CD4-positive, alpha-beta memory T cell (primary cell): ENCODE results near the gene TRERF1. TPM values are rescaled to one million over a fixed set of nuclear protein-coding genes. Genes with fewer than 3 reads are reported as not detected.

Experiments
- CTCF ChIA-PET: fragments of 350-600 bp; sonication (Branson Sonifier 250); formaldehyde crosslinking; loops from one replicate; lab custom pipeline; 2021; ENCODE audit warnings: inconsistent platforms; ENCODE audit not compliant: partially characterized antibody; lab: Charles Lee
- POLR2A ChIA-PET: fragments of 350-600 bp; sonication (Branson Sonifier 250); formaldehyde crosslinking; loops from one replicate; lab custom pipeline; 2021; ENCODE audit not compliant: partially characterized antibody; lab: Charles Lee
- DNase-seq, 5 donors: peaks; one replicate each; pipeline versions ENCODE4 v3.0.0 to v3.0.0-alpha.2; 2020 to 2022; ENCODE audit warnings: mixed read lengths in 1 of 5
- H3K27ac ChIP-seq: one replicate; pipeline ENCODE4 v1.7.0; 2013; ENCODE audit warnings: low read depth, low read length
- H3K27me3 ChIP-seq: 2 replicates; pipeline ENCODE4 v1.7.0; 2013; ENCODE audit warnings: mild to moderate bottlenecking, low read length, moderate library complexity; ENCODE audit not compliant: insufficient read depth
- H3K36me3 ChIP-seq: 2 replicates; pipeline ENCODE4 v1.7.0; 2013; ENCODE audit warnings: mild to moderate bottlenecking, low read length, moderate library complexity; ENCODE audit not compliant: insufficient read depth
- H3K4me1 ChIP-seq: 2 replicates; pipeline ENCODE4 v1.7.0; 2013; ENCODE audit warnings: mild to moderate bottlenecking, low read length, moderate library complexity; ENCODE audit not compliant: insufficient read depth
- H3K4me3 ChIP-seq, 2 donors: one replicate each; pipeline ENCODE4 v1.7.0; 2013; ENCODE audit warnings: low read length in 2 of 2, mild to moderate bottlenecking in 1 of 2
- H3K9me3 ChIP-seq, 2 donors: one replicate each; pipeline ENCODE4 v1.7.0; 2013; ENCODE audit warnings: low read length in 2 of 2, control low read depth in 1 of 2; ENCODE audit not compliant: control insufficient read depth in 1 of 2
- H3K27ac Mint-ChIP-seq, 7 donors: one replicate each; pipeline ENCODE4 v1.8.0; 2020 to 2021; ENCODE audit warnings: mixed read lengths in 7 of 7, mild to moderate bottlenecking in 6 of 7, inconsistent platforms in 3 of 7, moderate library complexity in 3 of 7
- H3K27me3 Mint-ChIP-seq, 2 donors: one replicate each; pipeline ENCODE4 v1.8.0; 2020 to 2021; ENCODE audit warnings: mixed read lengths in 2 of 2
- H3K36me3 Mint-ChIP-seq, 2 donors: one replicate each; pipeline ENCODE4 v1.8.0; 2020 to 2021; ENCODE audit warnings: mixed read lengths in 2 of 2, inconsistent platforms in 1 of 2, mild to moderate bottlenecking in 1 of 2
- H3K4me1 Mint-ChIP-seq, 4 donors: one replicate each; pipeline ENCODE4 v1.8.0; 2020 to 2021; ENCODE audit warnings: mixed read lengths in 4 of 4, mild to moderate bottlenecking in 1 of 4
- H3K4me3 Mint-ChIP-seq, 8 donors: one replicate each; pipeline ENCODE4 v1.8.0; 2020 to 2021; ENCODE audit warnings: mixed read lengths in 8 of 8, mild to moderate bottlenecking in 7 of 8, moderate library complexity in 6 of 8, inconsistent platforms in 3 of 8
- H3K9me3 Mint-ChIP-seq, 8 donors: one replicate each; pipeline ENCODE4 v1.8.0; 2020 to 2021; ENCODE audit warnings: mixed read lengths in 8 of 8, mild to moderate bottlenecking in 5 of 8, inconsistent platforms in 3 of 8, moderate library complexity in 1 of 8
- intact Hi-C: fragments of 100-400 bp; cut with micrococcal nuclease; formaldehyde crosslinking; loops from one replicate; pipeline ENCODE4 v1.15.1; 2023
- polyA plus RNA-seq, 2 donors: library from polyadenylated mRNA; unstranded; fragments of 300-500 nt; fragmentation: Illumina TruSeq; gene quantifications; one replicate each; pipeline ENCODE4 v1.2.3, GENCODE V29; 2021
- total RNA-seq, 2 experiments: library from RNA; stranded (reverse); gene quantifications; one replicate each; pipeline ENCODE4 v1.2.3, GENCODE V29; 2021

Gene TRERF1, protein sequence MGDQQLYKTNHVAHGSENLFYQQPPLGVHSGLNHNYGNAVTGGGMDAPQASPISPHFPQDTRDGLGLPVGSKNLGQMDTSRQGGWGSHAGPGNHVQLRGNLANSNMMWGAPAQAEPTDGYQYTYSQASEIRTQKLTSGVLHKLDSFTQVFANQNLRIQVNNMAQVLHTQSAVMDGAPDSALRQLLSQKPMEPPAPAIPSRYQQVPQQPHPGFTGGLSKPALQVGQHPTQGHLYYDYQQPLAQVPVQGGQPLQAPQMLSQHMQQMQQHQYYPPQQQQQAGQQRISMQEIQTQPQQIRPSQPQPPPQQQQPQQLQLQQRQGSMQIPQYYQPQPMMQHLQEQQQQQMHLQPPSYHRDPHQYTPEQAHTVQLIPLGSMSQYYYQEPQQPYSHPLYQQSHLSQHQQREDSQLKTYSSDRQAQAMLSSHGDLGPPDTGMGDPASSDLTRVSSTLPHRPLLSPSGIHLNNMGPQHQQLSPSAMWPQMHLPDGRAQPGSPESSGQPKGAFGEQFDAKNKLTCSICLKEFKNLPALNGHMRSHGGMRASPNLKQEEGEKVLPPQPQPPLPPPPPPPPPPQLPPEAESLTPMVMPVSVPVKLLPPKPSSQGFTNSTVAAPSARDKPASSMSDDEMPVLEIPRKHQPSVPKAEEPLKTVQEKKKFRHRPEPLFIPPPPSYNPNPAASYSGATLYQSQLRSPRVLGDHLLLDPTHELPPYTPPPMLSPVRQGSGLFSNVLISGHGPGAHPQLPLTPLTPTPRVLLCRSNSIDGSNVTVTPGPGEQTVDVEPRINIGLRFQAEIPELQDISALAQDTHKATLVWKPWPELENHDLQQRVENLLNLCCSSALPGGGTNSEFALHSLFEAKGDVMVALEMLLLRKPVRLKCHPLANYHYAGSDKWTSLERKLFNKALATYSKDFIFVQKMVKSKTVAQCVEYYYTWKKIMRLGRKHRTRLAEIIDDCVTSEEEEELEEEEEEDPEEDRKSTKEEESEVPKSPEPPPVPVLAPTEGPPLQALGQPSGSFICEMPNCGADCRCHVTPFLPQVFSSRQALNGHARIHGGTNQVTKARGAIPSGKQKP (N-terminal part only)
- total RNA-seq, result 10 to 100 TPM; 25.9 to 28.3 TPM
- 1 to 10 TPM; 1.1 to 8.8 TPM for polyA plus RNA-seq

DNA sequence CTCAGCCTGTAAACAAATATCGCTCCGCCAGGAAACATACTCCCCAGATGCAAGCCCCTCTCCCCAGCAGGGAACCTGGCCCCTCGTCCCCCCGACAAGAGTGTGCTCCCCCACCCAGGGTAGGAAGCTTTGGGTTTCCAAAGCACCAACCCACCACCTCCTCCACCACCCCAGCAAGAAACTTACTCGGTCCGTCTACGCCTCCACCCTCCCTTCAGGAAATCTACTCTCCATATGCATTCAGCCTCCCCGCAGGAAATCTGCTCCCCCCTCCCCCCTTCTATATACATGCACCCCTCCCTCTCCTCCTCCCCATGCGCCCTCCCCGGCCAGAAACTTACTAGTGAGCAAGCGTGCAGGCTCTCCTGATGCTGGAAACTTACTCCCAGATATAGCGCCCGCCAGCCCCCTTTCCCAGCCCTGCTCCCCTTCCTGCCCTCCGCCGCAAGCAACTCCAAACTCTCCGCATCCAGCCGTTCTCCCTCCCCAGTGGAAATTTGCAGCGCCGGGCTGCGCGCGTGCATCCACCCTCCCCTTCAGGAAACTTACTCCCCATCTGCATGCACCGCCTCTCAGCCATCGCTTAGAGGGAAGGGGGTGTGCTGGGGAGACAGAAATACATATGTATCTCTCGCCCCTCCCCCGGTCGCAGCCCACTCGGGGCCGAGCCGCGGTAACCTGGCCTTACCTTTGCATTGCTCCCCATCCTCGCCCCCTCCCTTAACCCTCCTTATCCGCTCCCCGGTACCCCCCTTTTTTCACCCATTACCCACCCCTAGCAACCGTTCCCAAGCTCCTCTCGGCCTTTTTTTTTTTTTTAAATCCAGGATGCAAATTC is at the start of gene TRERF1:
Gene TRERF1, minus strand, starts transcription at position 594 of the 838 bp plus-strand sequence. CDS start 182,336 bp downstream, outside the sequence.
- Histone ChIP-seq H3K9me3 (no peaks in the 10 kb centered on the region), H3K27ac (peak within 1 kb of the TSS; percentile 43), H3K27me3 (no peaks in the 10 kb centered on the region), H3K4me1 (peaks cover 44% of the 10 kb centered on the region), H3K36me3 (no peaks in the 10 kb centered on the region), H3K4me3 (peak within 1 kb of the TSS; percentile 72 to 96)
- H3K4me3 Mint-ChIP-seq, result peak within 1 kb of the TSS; percentile 93 to 100 (median 98)
- ChIA-PET CTCF (interaction anchor here (0.9 to 4.0 kb wide), 15 partner anchors 9 to 142 kb away, joined by 3 to 17 read pairs (median 4); no protein-coding TSS in a partner anchor), POLR2A (interaction anchor here (0.5 to 11.1 kb wide), 30 partner anchors 9 to 514 kb away, joined by 3 to 238 read pairs (median 6); partner anchors contain the start of genes CNPY3, TAF8 and UBR2)
- no peaks in the 10 kb centered on the region for H3K9me3 Mint-ChIP-seq
- DNase-seq, result peak; percentile 59 to 79 (median 65)
- H3K4me1 Mint-ChIP-seq, result peaks cover 37 to 69% (median 43%) of the 10 kb centered on the region in 4 donors
- intact Hi-C loops, result loop anchor here (1.0 to 5.0 kb wide), 9 partner anchors 8 to 234 kb away; partner anchors contain the start of gene MRPS10
- H3K27ac Mint-ChIP-seq, result peak within 1 kb of the TSS; percentile 86 to 96 (median 93)
- no peaks in the 10 kb centered on the region for H3K27me3 Mint-ChIP-seq
- H3K36me3 Mint-ChIP-seq, result peaks cover 10 to 25% of the 10 kb centered on the region in 2 donors

DNA sequence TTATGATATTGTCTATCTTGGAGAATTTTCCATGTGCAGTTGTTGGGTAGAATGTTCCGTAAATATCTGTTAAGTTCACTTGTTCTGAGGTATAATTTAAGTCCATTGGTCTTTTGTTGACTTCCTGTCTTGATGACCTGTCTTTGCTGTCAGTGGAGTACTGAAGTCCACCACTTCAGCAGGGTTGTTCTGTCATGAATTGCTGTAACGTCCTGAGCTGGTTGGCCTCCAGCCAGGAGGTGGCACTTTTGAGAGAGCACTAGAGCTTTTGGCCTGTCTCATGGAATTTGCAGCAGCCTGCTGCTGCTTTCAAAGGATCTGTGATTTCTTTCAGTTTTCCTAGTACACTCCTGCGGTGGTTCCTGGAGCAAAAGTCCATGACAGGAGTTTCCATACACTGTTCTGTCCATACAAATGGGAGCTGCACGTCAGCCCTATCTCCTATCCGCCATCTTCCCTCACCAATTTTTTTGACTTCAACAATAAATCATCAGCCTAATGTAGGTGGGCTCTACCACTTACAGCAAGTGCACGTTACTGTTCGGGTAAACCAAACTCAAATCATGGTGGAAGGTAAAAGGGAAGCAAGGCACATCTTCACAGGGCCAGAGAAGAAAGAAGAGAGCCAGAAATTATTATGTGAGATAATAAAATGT is 46.9 kb upstream of the TRERF1 start:
- Mint-ChIP-seq H3K27ac (no peak overlapping the region), H3K27me3 (peaks cover 2% of the 10 kb centered on the region in 2 donors), H3K9me3 (peaks cover 0 to 8% (median 2%) of the 10 kb centered on the region in 8 donors), H3K4me1 (no peaks in the 10 kb centered on the region), H3K36me3 (no peaks in the 10 kb centered on the region), H3K4me3 (no peak overlapping the region)
- intact Hi-C loops, result no loop called here
- H3K27me3 ChIP-seq, result no peaks in the 10 kb centered on the region
- ChIA-PET CTCF (interaction anchor here (0.8 to 1.7 kb wide), 2 partner anchors 33 to 49 kb away, joined by 3 read pairs; no protein-coding TSS in a partner anchor), POLR2A (no interaction called here)
- DNase-seq, result no peak
- no peaks in the 10 kb centered on the region for H3K36me3 ChIP-seq
- no peaks in the 10 kb centered on the region for H3K9me3 ChIP-seq
- H3K4me3 ChIP-seq, result no peak overlapping the region
- H3K4me1 ChIP-seq, result no peaks in the 10 kb centered on the region
- H3K27ac ChIP-seq, result no peak overlapping the region

DNA sequence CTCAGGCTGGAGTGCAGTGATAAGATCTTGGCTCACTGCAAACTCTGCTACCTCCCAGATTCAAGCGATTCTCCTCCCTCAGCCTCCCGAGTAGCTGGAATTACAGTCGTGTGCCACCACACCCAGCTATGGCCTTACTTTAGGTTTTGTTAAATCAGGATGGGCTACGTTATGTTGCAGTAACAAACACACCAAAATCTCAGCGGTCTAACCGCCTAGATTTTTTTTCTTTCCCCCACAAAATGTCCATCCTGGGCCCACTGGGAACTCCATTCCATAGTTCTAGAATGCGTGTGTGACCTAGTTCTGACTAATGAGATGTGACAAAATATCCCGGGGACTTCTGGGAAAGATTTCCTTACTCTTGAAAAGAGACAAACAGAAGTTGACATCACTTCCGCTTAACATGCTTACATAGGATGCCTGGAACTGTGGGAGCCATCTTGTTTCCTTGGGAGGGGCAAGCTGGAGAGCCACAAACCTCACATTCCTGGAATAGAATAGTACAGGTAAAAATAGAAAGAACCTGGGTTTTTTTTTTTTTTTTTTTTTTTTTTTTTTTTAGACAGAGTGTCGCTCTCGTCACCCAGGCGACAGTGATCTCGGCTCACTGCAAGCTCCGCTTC is 42.3 kb upstream of the TRERF1 start:
- H3K9me3 Mint-ChIP-seq, result peaks cover 0 to 8% (median under 1%) of the 10 kb centered on the region in 8 donors
- peaks cover 2% of the 10 kb centered on the region in 2 donors for H3K27me3 Mint-ChIP-seq
- Histone ChIP-seq H3K4me1 (no peaks in the 10 kb centered on the region), H3K27ac (no peak overlapping the region), H3K36me3 (no peaks in the 10 kb centered on the region), H3K27me3 (no peaks in the 10 kb centered on the region), H3K9me3 (no peaks in the 10 kb centered on the region), H3K4me3 (no peak overlapping the region)
- no peak overlapping the region for H3K27ac Mint-ChIP-seq
- intact Hi-C loops, result no loop called here
- no peak overlapping the region for H3K4me3 Mint-ChIP-seq
- CTCF ChIA-PET, result interaction anchor here (0.6 to 1.5 kb wide), 3 partner anchors 19 to 53 kb away, joined by 3 to 7 read pairs (median 3); no protein-coding TSS in a partner anchor
- H3K36me3 Mint-ChIP-seq, result no peaks in the 10 kb centered on the region
- POLR2A ChIA-PET, result no interaction called here
- DNase-seq, result no peak
- no peaks in the 10 kb centered on the region for H3K4me1 Mint-ChIP-seq

DNA sequence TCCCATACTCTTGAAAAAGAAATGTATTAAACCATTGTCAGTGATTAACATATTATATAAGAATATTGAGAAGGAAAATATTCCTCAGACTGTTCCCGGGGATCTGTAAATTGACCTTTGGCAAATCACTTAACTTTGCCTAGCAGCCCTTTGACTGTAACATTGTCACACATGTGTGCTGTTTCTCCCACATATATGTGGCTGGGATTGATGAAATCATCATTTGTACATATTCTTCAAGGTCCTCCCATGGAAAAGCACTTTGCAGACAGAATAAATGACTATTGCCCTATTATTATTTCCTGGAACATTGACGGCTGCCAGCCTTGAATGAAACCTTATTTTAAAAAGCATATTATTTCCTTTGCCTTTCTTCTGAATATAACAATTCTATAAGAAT is 36.4 kb upstream of the TRERF1 start:
- H3K4me1 ChIP-seq, result no peaks in the 10 kb centered on the region
- intact Hi-C loops, result no loop called here
- H3K4me3 Mint-ChIP-seq, result no peak overlapping the region
- H3K27me3 ChIP-seq, result no peaks in the 10 kb centered on the region
- H3K4me3 ChIP-seq, result no peak overlapping the region
- DNase-seq, result no peak
- H3K36me3 ChIP-seq, result no peaks in the 10 kb centered on the region
- no peaks in the 10 kb centered on the region for H3K36me3 Mint-ChIP-seq
- peaks cover 0 to 2% (median 0%) of the 10 kb centered on the region in 8 donors for H3K9me3 Mint-ChIP-seq
- ChIA-PET CTCF (no interaction called here), POLR2A (interaction anchor here (0.8 kb wide), 1 partner anchor 35 kb away, joined by 3 read pairs; no protein-coding TSS in a partner anchor)
- no peak overlapping the region for H3K27ac ChIP-seq
- H3K27ac Mint-ChIP-seq, result no peak overlapping the region
- H3K27me3 Mint-ChIP-seq, result no peaks in the 10 kb centered on the region
- H3K9me3 ChIP-seq, result no peaks in the 10 kb centered on the region
- H3K4me1 Mint-ChIP-seq, result no peaks in the 10 kb centered on the region

DNA sequence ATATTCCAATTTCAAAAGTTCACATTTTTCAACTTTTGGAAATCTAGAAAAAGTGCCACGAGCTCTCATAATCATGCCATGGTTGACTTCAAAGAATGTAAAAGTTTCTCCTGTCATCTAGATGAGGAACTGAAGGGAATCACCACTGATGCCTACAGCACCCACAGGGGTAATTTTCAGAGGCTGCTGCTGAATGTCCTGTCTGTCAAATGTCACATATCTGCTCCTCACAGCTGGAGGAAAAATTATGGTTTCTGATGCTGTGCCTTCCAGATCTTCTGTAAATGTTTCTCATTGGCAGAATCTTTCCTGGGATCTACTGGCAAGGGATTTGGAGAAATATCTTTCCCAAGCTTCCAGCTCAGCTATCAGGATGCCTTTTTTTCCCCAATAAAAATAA is 32.5 kb upstream of the TRERF1 start:
- no peaks in the 10 kb centered on the region for H3K9me3 Mint-ChIP-seq
- H3K4me1 ChIP-seq, result no peaks in the 10 kb centered on the region
- H3K4me3 Mint-ChIP-seq, result no peak overlapping the region
- no peaks in the 10 kb centered on the region for H3K36me3 ChIP-seq
- POLR2A ChIA-PET, result no interaction called here
- intact Hi-C loops, result no loop called here
- DNase-seq, result no peak
- H3K27me3 Mint-ChIP-seq, result no peaks in the 10 kb centered on the region
- H3K36me3 Mint-ChIP-seq, result no peaks in the 10 kb centered on the region
- H3K9me3 ChIP-seq, result no peaks in the 10 kb centered on the region
- no peak overlapping the region for H3K27ac ChIP-seq
- H3K4me1 Mint-ChIP-seq, result no peaks in the 10 kb centered on the region
- no peak overlapping the region for H3K27ac Mint-ChIP-seq
- H3K4me3 ChIP-seq, result no peak overlapping the region
- CTCF ChIA-PET, result interaction anchor here (0.5 to 1.4 kb wide), 5 partner anchors 9 to 102 kb away, joined by 3 to 4 read pairs (median 3); no protein-coding TSS in a partner anchor
- no peaks in the 10 kb centered on the region for H3K27me3 ChIP-seq

DNA sequence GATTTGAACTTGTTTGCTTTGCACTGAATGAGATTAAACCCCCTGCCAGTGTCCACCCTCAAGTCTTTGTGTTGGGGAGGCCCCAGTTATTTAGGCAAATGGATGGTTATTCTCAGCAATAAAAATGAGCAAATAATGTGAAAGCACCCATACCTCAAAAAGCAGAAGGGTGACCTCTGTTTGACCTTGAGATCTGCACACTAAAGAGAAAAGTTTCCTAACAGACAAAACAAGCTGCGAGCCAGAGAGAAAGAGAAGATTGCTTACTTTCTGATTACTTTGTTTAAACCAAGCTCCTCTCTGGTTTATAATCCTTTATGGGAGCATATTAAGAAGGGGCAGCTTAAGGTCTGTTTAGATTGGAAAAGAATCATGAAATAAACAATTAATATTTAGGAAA is 30.4 kb upstream of the TRERF1 start:
- ChIA-PET POLR2A (no interaction called here), CTCF (no interaction called here)
- no peak overlapping the region for H3K4me3 Mint-ChIP-seq
- H3K36me3 Mint-ChIP-seq, result no peaks in the 10 kb centered on the region
- DNase-seq, result no peak
- H3K27ac Mint-ChIP-seq, result no peak overlapping the region
- Histone ChIP-seq H3K4me3 (no peak overlapping the region), H3K27me3 (no peaks in the 10 kb centered on the region), H3K9me3 (no peaks in the 10 kb centered on the region), H3K27ac (no peak overlapping the region), H3K36me3 (no peaks in the 10 kb centered on the region), H3K4me1 (no peaks in the 10 kb centered on the region)
- intact Hi-C loops, result no loop called here
- no peaks in the 10 kb centered on the region for H3K4me1 Mint-ChIP-seq
- no peaks in the 10 kb centered on the region for H3K9me3 Mint-ChIP-seq
- H3K27me3 Mint-ChIP-seq, result no peaks in the 10 kb centered on the region
